Myometrial cell (primary cell): ENCODE measurements around the gene STX17. TPM values are rescaled to one million over a fixed set of nuclear protein-coding genes. Genes with fewer than 3 reads are reported as not detected.

Experiments used
- total RNA-seq: library from RNA; depleted of rRNA; stranded (reverse); fragments of >200 nt; gene quantifications from 2 replicates; pipeline ENCODE4 v1.2.3, GENCODE V29; 2015

The STX17 gene
- total RNA-seq: 11.8 and 12.2 TPM in 2 replicates

GRCh38 chr9:99906403-99907207 is at the start of gene STX17:
TSS of gene STX17 (plus strand) at chr9:99906654. CDS start at chr9:99915240, 8,586 bp downstream.

Other genes with a start within 250 kb of the STX17 start
- not detected in 2 replicates for gene NR4A3, start 84.8 kb upstream of the STX17 start, total RNA-seq
- gene ERP44, start 192.3 kb downstream of the STX17 start, total RNA-seq: 12.7 and 20.2 TPM in 2 replicates
- gene INVS, start 192.6 kb downstream of the STX17 start, total RNA-seq: 9.5 and 13.5 TPM in 2 replicates